Measurements from ENCODE around the gene SMIM13.
"Not testable (repeated sequence)": the region's sequence is repeated elsewhere in the genome, so short reads cannot be mapped to it uniquely, and the experiment has no call there.

The SMIM13 gene

GRCh38 chr6:11065436-11066202 lies 28.0 kb upstream of the SMIM13 start:
- TF ChIP-seq JUND (IDR thresholded peaks at IDR 0.05; ENCODE audit: low read depth) = no peak
- in situ Hi-C loops (cut with HindIII; ENCODE audit: low pct_unique_long_range_greater_than_20kb, low sequenced_read_pairs) = no loop called here
- DNase-seq (ENCODE audit: low read depth in 1 of 2, low spot score in 1 of 2) = no peak

GRCh38 chr6:11066505-11067347 lies 26.9 kb upstream of the SMIM13 start:
- no peak for TF ChIP-seq JUND (IDR thresholded peaks at IDR 0.05; ENCODE audit: low read depth)
- no peak for DNase-seq (ENCODE audit: low read depth in 1 of 2, low spot score in 1 of 2)
- in situ Hi-C loops (cut with HindIII; ENCODE audit: low pct_unique_long_range_greater_than_20kb, low sequenced_read_pairs) = no loop called here

GRCh38 chr6:11067348-11067747 lies 26.3 kb upstream of the SMIM13 start:
- TF ChIP-seq JUND (IDR thresholded peaks at IDR 0.05; ENCODE audit: low read depth) = no peak
- in situ Hi-C loops (cut with HindIII; ENCODE audit: low pct_unique_long_range_greater_than_20kb, low sequenced_read_pairs) = no loop called here

GRCh38 chr6:11069760-11070159 lies 23.9 kb upstream of the SMIM13 start:
- DNase-seq (ENCODE audit: low read depth in 1 of 2, low spot score in 1 of 2) = no peak
- in situ Hi-C loops (cut with HindIII; ENCODE audit: low pct_unique_long_range_greater_than_20kb, low sequenced_read_pairs) = no loop called here
- TF ChIP-seq JUND (IDR thresholded peaks at IDR 0.05; ENCODE audit: low read depth) = no peak

More at GRCh38 chr6:11067348-11067747, 26.3 kb upstream of the SMIM13 start:
- no peak for DNase-seq (ENCODE audit: low read depth in 1 of 2, low spot score in 1 of 2)

GRCh38 chr6:11072101-11072500 lies 21.5 kb upstream of the SMIM13 start:
- DNase-seq (ENCODE audit: low read depth in 1 of 2, low spot score in 1 of 2) = no peak
- no peak for TF ChIP-seq JUND (IDR thresholded peaks at IDR 0.05; ENCODE audit: low read depth)
- in situ Hi-C loops (cut with HindIII; ENCODE audit: low pct_unique_long_range_greater_than_20kb, low sequenced_read_pairs) = no loop called here

GRCh38 chr6:11076540-11076939 lies 17.1 kb upstream of the SMIM13 start:
- DNase-seq (ENCODE audit: low read depth in 1 of 2, low spot score in 1 of 2) = no peak
- TF ChIP-seq JUND (IDR thresholded peaks at IDR 0.05; ENCODE audit: low read depth) = no peak
- in situ Hi-C loops (cut with HindIII; ENCODE audit: low pct_unique_long_range_greater_than_20kb, low sequenced_read_pairs) = no loop called here

GRCh38 chr6:11078266-11078665 lies 15.4 kb upstream of the SMIM13 start:
- in situ Hi-C loops (cut with HindIII; ENCODE audit: low pct_unique_long_range_greater_than_20kb, low sequenced_read_pairs) = no loop called here
- TF ChIP-seq JUND (IDR thresholded peaks at IDR 0.05; ENCODE audit: low read depth) = no peak
- no peak for DNase-seq (ENCODE audit: low read depth in 1 of 2, low spot score in 1 of 2)

GRCh38 chr6:11080296-11080695 lies 13.3 kb upstream of the SMIM13 start:
- no peak for TF ChIP-seq JUND (IDR thresholded peaks at IDR 0.05; ENCODE audit: low read depth)
- in situ Hi-C loops (cut with HindIII; ENCODE audit: low pct_unique_long_range_greater_than_20kb, low sequenced_read_pairs) = no loop called here
- no peak for DNase-seq (ENCODE audit: low read depth in 1 of 2, low spot score in 1 of 2)

- TF ChIP-seq JUND (IDR thresholded peaks at IDR 0.05; ENCODE audit: low read depth) = no peak
- in situ Hi-C loops (cut with HindIII; ENCODE audit: low pct_unique_long_range_greater_than_20kb, low sequenced_read_pairs) = no loop called here
- no peak for DNase-seq (ENCODE audit: low read depth in 1 of 2, low spot score in 1 of 2)
Observed at GRCh38 chr6:11083491-11083890, 10.1 kb upstream of the SMIM13 start.

- TF ChIP-seq JUND (IDR thresholded peaks at IDR 0.05; ENCODE audit: low read depth) = no peak
- DNase-seq (ENCODE audit: low read depth in 1 of 2, low spot score in 1 of 2) = no peak
- in situ Hi-C loops (cut with HindIII; ENCODE audit: low pct_unique_long_range_greater_than_20kb, low sequenced_read_pairs) = no loop called here
Observed at GRCh38 chr6:11083956-11084355, 9.7 kb upstream of the SMIM13 start.

- DNase-seq (ENCODE audit: low read depth in 1 of 2, low spot score in 1 of 2) = no peak
- no peak for TF ChIP-seq JUND (IDR thresholded peaks at IDR 0.05; ENCODE audit: low read depth)
- in situ Hi-C loops (cut with HindIII; ENCODE audit: low pct_unique_long_range_greater_than_20kb, low sequenced_read_pairs) = no loop called here
Observed at GRCh38 chr6:11085758-11086435, 7.7 kb upstream of the SMIM13 start.

GRCh38 chr6:11087141-11087812 lies 6.4 kb upstream of the SMIM13 start:
- in situ Hi-C loops (cut with HindIII; ENCODE audit: low pct_unique_long_range_greater_than_20kb, low sequenced_read_pairs); DNase-seq (ENCODE audit: low read depth in 1 of 2, low spot score in 1 of 2): not testable (repeated sequence)
